HEK293 (cell line): ENCODE results near the gene ABCC2.
"Not testable (repeated sequence)": the region's sequence is repeated elsewhere in the genome, so short reads cannot be mapped to it uniquely, and the experiment has no call there.

Source experiments
- CTCF ChIA-PET: fragments of 350-600 bp; formaldehyde crosslinking; extraction: SDS; loops from one replicate; lab custom pipeline; 2021; ENCODE audit warnings: antibody characterized with exemption; lab: Yijun Ruan, JAX
- POLR2A ChIA-PET: fragments of 300-600 bp; formaldehyde crosslinking; extraction: SDS; loops from one replicate; lab custom pipeline; 2020; ENCODE audit warnings: antibody characterized with exemption, inconsistent platforms; lab: Yijun Ruan, JAX
- H3K27ac ChIP-seq: fragments of 200-500 bp; sonication (Bioruptor generic); 2 replicates; pipeline ENCODE4 v1.5.1; 2014; ENCODE audit warnings: low read depth, low read length, control low read depth, inconsistent platforms; ENCODE audit errors: extremely low read depth
- H3K36me3 ChIP-seq, 2 experiments: fragments of 200-500 bp in 1 of 2; sonication (Bioruptor generic) in 1 of 2; 1 replicate in 1 of 2; 2 replicates in 1 of 2; pipeline ENCODE4 v1.5.1; 2014 to 2017; ENCODE audit warnings: inconsistent platforms in 2 of 2, low read length in 2 of 2; ENCODE audit not compliant: control insufficient read depth in 2 of 2, insufficient read depth in 1 of 2
- H3K4me1 ChIP-seq: fragments of 200-500 bp; sonication (Bioruptor generic); 2 replicates; pipeline ENCODE4 v1.5.1; 2014; ENCODE audit warnings: mild to moderate bottlenecking, low read length, inconsistent platforms; ENCODE audit not compliant: control insufficient read depth, insufficient read depth
- H3K4me3 ChIP-seq: 2 replicates; pipeline ENCODE4 v1.5.1; 2011; ENCODE audit warnings: low read depth, mild to moderate bottlenecking, control low read depth, low read length, moderate library complexity
- H3K9me3 ChIP-seq: fragments of 200-500 bp; sonication (Bioruptor generic); 2 replicates; pipeline ENCODE4 v1.5.1; 2014; ENCODE audit warnings: low read depth, low read length, inconsistent platforms; ENCODE audit not compliant: control insufficient read depth, insufficient read depth
- EGR2 ChIP-seq: fragments of 450-650 bp; formaldehyde crosslinking; IDR thresholded peaks from 2 replicates; pipeline ENCODE4 v1.5.1; 2016; ENCODE audit warnings: low read depth, missing biosample characterization, missing genetic modification characterization
- MYNN ChIP-seq: fragments of 450-650 bp; formaldehyde crosslinking; IDR thresholded peaks from 2 replicates; pipeline ENCODE4 v1.5.1; 2016; ENCODE audit warnings: missing biosample characterization, missing genetic modification characterization, borderline replicate concordance
- PBX3 ChIP-seq: sonication (generic); formaldehyde crosslinking; IDR thresholded peaks from 2 replicates; pipeline ENCODE4 v1.8.1; 2022; ENCODE audit warnings: mild to moderate bottlenecking, moderate library complexity, missing genetic modification reagents
- RBAK ChIP-seq: fragments of 450-650 bp; formaldehyde crosslinking; IDR thresholded peaks from 2 replicates; pipeline ENCODE4 v1.5.1; 2016; ENCODE audit warnings: missing biosample characterization, missing genetic modification characterization
- REPIN1 ChIP-seq: fragments of 450-650 bp; formaldehyde crosslinking; IDR thresholded peaks from 2 replicates; pipeline ENCODE4 v1.5.1; 2017; ENCODE audit warnings: missing biosample characterization, missing genetic modification characterization, low read depth
- SCRT1 ChIP-seq: fragments of 450-650 bp; formaldehyde crosslinking; IDR thresholded peaks from 2 replicates; pipeline ENCODE4 v1.5.1; 2016; ENCODE audit warnings: missing biosample characterization, missing genetic modification characterization, borderline replicate concordance
- SCRT2 ChIP-seq: fragments of 450-650 bp; formaldehyde crosslinking; IDR thresholded peaks from 2 replicates; pipeline ENCODE4 v1.5.1; 2016; ENCODE audit warnings: missing biosample characterization, missing genetic modification characterization
- YY1 ChIP-seq: fragments of 450-650 bp; formaldehyde crosslinking; IDR thresholded peaks from 2 replicates; pipeline ENCODE4 v1.5.1; 2018; ENCODE audit warnings: missing biosample characterization, missing genetic modification characterization
- YY2 ChIP-seq: fragments of 450-650 bp; formaldehyde crosslinking; IDR thresholded peaks from 2 replicates; pipeline ENCODE4 v1.5.1; 2016; ENCODE audit warnings: missing biosample characterization, missing genetic modification characterization
- ZBTB1 ChIP-seq: fragments of 450-650 bp; formaldehyde crosslinking; IDR thresholded peaks from 2 replicates; pipeline ENCODE4 v1.5.1; 2016; ENCODE audit warnings: missing biosample characterization, missing genetic modification characterization
- ZBTB10 ChIP-seq: fragments of 450-650 bp; formaldehyde crosslinking; IDR thresholded peaks from 2 replicates; pipeline ENCODE4 v1.5.1; 2016; ENCODE audit warnings: missing biosample characterization, missing genetic modification characterization
- ZBTB20 ChIP-seq: fragments of 450-650 bp; formaldehyde crosslinking; IDR thresholded peaks from 2 replicates; pipeline ENCODE4 v1.5.1; 2016; ENCODE audit warnings: missing biosample characterization, missing genetic modification characterization
- ZBTB26 ChIP-seq: fragments of 450-650 bp; formaldehyde crosslinking; optimal IDR thresholded peaks from 2 replicates; pipeline ENCODE3; 2016; ENCODE audit warnings: missing biosample characterization, mild to moderate bottlenecking, missing genetic modification characterization
- ZFP41 ChIP-seq: fragments of 450-650 bp; formaldehyde crosslinking; IDR thresholded peaks from 2 replicates; pipeline ENCODE4 v1.5.1; 2016; ENCODE audit warnings: missing biosample characterization, missing genetic modification characterization, borderline replicate concordance
- ZNF23 ChIP-seq: fragments of 450-650 bp; formaldehyde crosslinking; IDR thresholded peaks from 2 replicates; pipeline ENCODE4 v1.5.1; 2016; ENCODE audit warnings: missing biosample characterization, missing genetic modification characterization, borderline replicate concordance
- ZNF48 ChIP-seq: fragments of 450-650 bp; formaldehyde crosslinking; IDR thresholded peaks from 2 replicates; pipeline ENCODE4 v1.5.1; 2016; ENCODE audit warnings: missing biosample characterization, missing genetic modification characterization
- ZNF530 ChIP-seq: fragments of 450-650 bp; formaldehyde crosslinking; IDR thresholded peaks from 2 replicates; pipeline ENCODE4 v1.5.1; 2016; ENCODE audit warnings: low read depth, missing biosample characterization, missing genetic modification characterization
- ZNF571 ChIP-seq: fragments of 450-650 bp; formaldehyde crosslinking; IDR thresholded peaks from 2 replicates; pipeline ENCODE4 v1.5.0; 2017; ENCODE audit warnings: missing biosample characterization, missing genetic modification characterization
- ZNF654 ChIP-seq: fragments of 450-650 bp; formaldehyde crosslinking; IDR thresholded peaks from 2 replicates; pipeline ENCODE4 v1.5.1; 2016; ENCODE audit warnings: low read depth, missing biosample characterization, missing genetic modification characterization
- ZNF660 ChIP-seq: fragments of 450-650 bp; IDR thresholded peaks from 2 replicates; pipeline ENCODE4 v1.5.1; 2018; ENCODE audit warnings: missing biosample characterization, mild to moderate bottlenecking, missing genetic modification characterization
- ZNF692 ChIP-seq: fragments of 450-650 bp; formaldehyde crosslinking; IDR thresholded peaks from 2 replicates; pipeline ENCODE4 v1.5.1; 2016; ENCODE audit warnings: missing biosample characterization, missing genetic modification characterization

The ABCC2 gene

GRCh38 chr10:99859585-99859984 lies 77.1 kb downstream of the ABCC2 start (continued):
- TF ChIP-seq ZBTB26 (tag by site-specific recombination): no peak
- no peak for TF ChIP-seq ZBTB10 (tag by site-specific recombination)
- no peak for TF ChIP-seq ZFP41 (tag by site-specific recombination)
- no peak for TF ChIP-seq MYNN (tag by site-specific recombination)
- TF ChIP-seq ZNF692 (tag by site-specific recombination): peak; percentile 84
- 0 out of 2 replicates have a peak, but pooled peaks have one; percentile 11 for TF ChIP-seq ZNF654 (tag by site-specific recombination)
- no peak for TF ChIP-seq ZNF571 (tag by site-specific recombination)
- TF ChIP-seq ZNF48 (tag by site-specific recombination): no peak
- peak; percentile 65 for TF ChIP-seq ZBTB20 (tag by site-specific recombination)
- TF ChIP-seq ZNF660 (tag by site-specific recombination): no peak
- TF ChIP-seq SCRT2: peak; percentile 28; the same call in 1 of the 2 replicates
- TF ChIP-seq YY1 (tag by site-specific recombination): no peak
- TF ChIP-seq RBAK (tag by site-specific recombination): no peak

- Histone ChIP-seq H3K36me3 (no peaks in the 10 kb centered on the region), H3K4me1 (no peaks in the 10 kb centered on the region), H3K4me3 (no peak overlapping the region), H3K27ac (no peak overlapping the region), H3K9me3 (no peaks in the 10 kb centered on the region)
- POLR2A ChIA-PET: no interaction called here
- TF ChIP-seq EGR2: no peak
- TF ChIP-seq ZNF23 (tag by site-specific recombination): no peak
- no peak for TF ChIP-seq ZNF530 (tag by site-specific recombination)
- no peak for TF ChIP-seq REPIN1
- TF ChIP-seq SCRT2: peak; percentile 57
- no peak for TF ChIP-seq ZBTB1 (tag by site-specific recombination)
- no peak for TF ChIP-seq YY2 (tag by site-specific recombination)
- peak; percentile 37; the same call in 1 of the 2 replicates for TF ChIP-seq SCRT1 (tag by site-specific recombination)
- no peak for TF ChIP-seq PBX3 (CRISPR knock-in tag)
- CTCF ChIA-PET: interaction anchor here (0.6 to 17.6 kb wide), 7 partner anchors 15 to 632 kb away, joined by 3 to 264 read pairs (median 4); no protein-coding TSS in a partner anchor
Observed at GRCh38 chr10:99860466-99860865, 78.0 kb downstream of the ABCC2 start.

- H3K9me3 ChIP-seq, H3K4me1 ChIP-seq, H3K4me3 ChIP-seq, H3K27ac ChIP-seq, POLR2A ChIA-PET, H3K36me3 ChIP-seq: not testable (repeated sequence)
- CTCF ChIA-PET: interaction anchor here (0.9 to 1.0 kb wide), 2 partner anchors 18 to 182 kb away, joined by 3 to 5 read pairs; no protein-coding TSS in a partner anchor
Observed at GRCh38 chr10:99863535-99864240, 81.2 kb downstream of the ABCC2 start.

- H3K9me3 ChIP-seq, H3K4me3 ChIP-seq, H3K4me1 ChIP-seq, POLR2A ChIA-PET, CTCF ChIA-PET, H3K27ac ChIP-seq, H3K36me3 ChIP-seq: not testable (repeated sequence)
Observed at GRCh38 chr10:99867250-99867649, 84.8 kb downstream of the ABCC2 start.
